Endothelial cell of umbilical vein (primary cell): ENCODE results near the gene WDR55.

Source experiments
- CTCF ChIP-seq, 2 donors: IDR thresholded peaks; 1 replicate in 1 of 2; 2 replicates in 1 of 2; pipeline ENCODE4 v1.5.1; 2011; ENCODE audit warnings: low read length in 2 of 2, mild to moderate bottlenecking in 2 of 2, moderate library complexity in 2 of 2, control low read depth in 1 of 2, inconsistent platforms in 1 of 2, low read depth in 1 of 2; ENCODE audit not compliant: insufficient read depth in 1 of 2; ENCODE audit errors: extremely low read depth in 1 of 2
- EZH2 ChIP-seq: IDR thresholded peaks from 2 replicates; pipeline ENCODE4 v1.6.1; 2012; ENCODE audit warnings: borderline replicate concordance, low read depth, mild to moderate bottlenecking, moderate library complexity, low read length, inconsistent platforms; ENCODE audit not compliant: severe bottlenecking
- POLR2AphosphoS5 ChIP-seq: IDR thresholded peaks from 2 replicates; pipeline ENCODE4 v1.6.1; 2012; ENCODE audit warnings: low read depth, mild to moderate bottlenecking, control low read depth, low read length, moderate library complexity; ENCODE audit not compliant: insufficient read depth

DNA sequence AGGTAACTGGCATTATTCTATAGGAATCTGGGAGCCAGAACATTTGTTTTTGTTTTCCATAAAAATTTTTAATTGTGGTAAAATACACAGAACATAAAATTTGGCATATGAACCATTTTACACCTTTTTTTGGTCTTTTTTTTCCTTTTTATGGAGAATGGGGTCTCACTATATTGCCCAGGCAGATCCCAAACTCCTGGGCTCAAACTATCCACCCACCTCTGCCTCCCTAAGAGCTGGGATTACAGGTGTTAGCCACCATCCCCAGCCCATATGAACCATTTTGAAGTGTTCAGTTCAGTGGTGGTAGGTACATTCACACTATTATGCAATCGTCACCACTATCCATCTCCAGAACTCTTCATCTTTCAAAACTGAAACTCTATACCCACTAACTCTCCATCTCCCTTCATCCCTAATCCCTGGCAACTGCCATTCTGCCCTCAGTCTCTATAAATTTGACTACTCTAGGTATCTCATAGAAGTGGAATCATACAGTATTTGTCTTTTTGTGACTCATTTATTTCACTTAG, 48.9 kb downstream of the WDR55 start:
- TF ChIP-seq CTCF (IDR thresholded peaks at IDR 0.05; ENCODE audit: extremely low read depth in 1 of 2, insufficient read depth in 1 of 2, low read depth in 1 of 2, low read length in 2 of 2) (no peak), EZH2 (no peak), POLR2AphosphoS5 (no peak)
